NT2/D1 (cell line): ENCODE measurements around the gene DEFB113.

Experiments used
- DNase-seq: peaks from one replicate; pipeline ENCODE4 v3.0.0-alpha.2; 2011; ENCODE audit warnings: low read depth, low spot score
- H3K27me3 ChIP-seq: 2 replicates; pipeline ENCODE4 v1.6.0; 2011; ENCODE audit warnings: mild to moderate bottlenecking; ENCODE audit not compliant: insufficient read length, insufficient read depth
- H3K36me3 ChIP-seq: 2 replicates; pipeline ENCODE4 v1.6.1; 2011; ENCODE audit warnings: mild to moderate bottlenecking, low read length, mixed read lengths; ENCODE audit not compliant: insufficient read depth, insufficient read length
- H3K4me1 ChIP-seq: 2 replicates; pipeline ENCODE4 v1.5.1; 2011; ENCODE audit not compliant: insufficient read depth, insufficient read length
- H3K4me3 ChIP-seq: 2 replicates; pipeline ENCODE4 v1.5.1; 2011; ENCODE audit warnings: low read depth; ENCODE audit not compliant: insufficient read length
- H3K9ac ChIP-seq: 2 replicates; pipeline ENCODE4 v1.6.0; 2011; ENCODE audit warnings: low read depth; ENCODE audit not compliant: insufficient read length
- H3K9me3 ChIP-seq: 2 replicates; pipeline ENCODE4 v1.5.1; 2011; ENCODE audit warnings: mild to moderate bottlenecking, low read length; ENCODE audit not compliant: insufficient read depth
- SUZ12 ChIP-seq: IDR thresholded peaks from 2 replicates; pipeline ENCODE4 v1.6.1; 2011; ENCODE audit not compliant: insufficient read length, insufficient read depth; ENCODE audit errors: extremely low read depth
- YY1 ChIP-seq: IDR thresholded peaks from 2 replicates; pipeline ENCODE4 v1.6.1; 2011; ENCODE audit not compliant: insufficient read length, insufficient read depth
- ZNF274 ChIP-seq: IDR thresholded peaks from 2 replicates; pipeline ENCODE4 v1.6.1; 2011; ENCODE audit warnings: mild to moderate bottlenecking, low read depth, low read length

DEFB113 gene

GRCh38 chr6:49980898-49981297 lies 11.5 kb upstream of the DEFB113 start:
- no peak for TF ChIP-seq YY1

GRCh38 chr6:49979584-49979983 lies 10.2 kb upstream of the DEFB113 start:
- TF ChIP-seq SUZ12: no peak
- TF ChIP-seq YY1: no peak
- TF ChIP-seq ZNF274: no peak
- Histone ChIP-seq H3K4me3 (no peak overlapping the region), H3K27me3 (no peaks in the 10 kb centered on the region), H3K4me1 (no peaks in the 10 kb centered on the region), H3K9ac (no peak overlapping the region), H3K9me3 (0 out of 2 replicates have a peak, but pooled peaks cover 5% of the 10 kb centered on the region), H3K36me3 (no peaks in the 10 kb centered on the region)
- DNase-seq: no peak

More at GRCh38 chr6:49980898-49981297, 11.5 kb upstream of the DEFB113 start:
- Histone ChIP-seq H3K9me3 (0 out of 2 replicates have a peak, but pooled peaks cover 5% of the 10 kb centered on the region), H3K4me3 (no peak overlapping the region), H3K36me3 (no peaks in the 10 kb centered on the region), H3K9ac (no peak overlapping the region), H3K4me1 (no peaks in the 10 kb centered on the region), H3K27me3 (no peaks in the 10 kb centered on the region)
- no peak for DNase-seq

DNA sequence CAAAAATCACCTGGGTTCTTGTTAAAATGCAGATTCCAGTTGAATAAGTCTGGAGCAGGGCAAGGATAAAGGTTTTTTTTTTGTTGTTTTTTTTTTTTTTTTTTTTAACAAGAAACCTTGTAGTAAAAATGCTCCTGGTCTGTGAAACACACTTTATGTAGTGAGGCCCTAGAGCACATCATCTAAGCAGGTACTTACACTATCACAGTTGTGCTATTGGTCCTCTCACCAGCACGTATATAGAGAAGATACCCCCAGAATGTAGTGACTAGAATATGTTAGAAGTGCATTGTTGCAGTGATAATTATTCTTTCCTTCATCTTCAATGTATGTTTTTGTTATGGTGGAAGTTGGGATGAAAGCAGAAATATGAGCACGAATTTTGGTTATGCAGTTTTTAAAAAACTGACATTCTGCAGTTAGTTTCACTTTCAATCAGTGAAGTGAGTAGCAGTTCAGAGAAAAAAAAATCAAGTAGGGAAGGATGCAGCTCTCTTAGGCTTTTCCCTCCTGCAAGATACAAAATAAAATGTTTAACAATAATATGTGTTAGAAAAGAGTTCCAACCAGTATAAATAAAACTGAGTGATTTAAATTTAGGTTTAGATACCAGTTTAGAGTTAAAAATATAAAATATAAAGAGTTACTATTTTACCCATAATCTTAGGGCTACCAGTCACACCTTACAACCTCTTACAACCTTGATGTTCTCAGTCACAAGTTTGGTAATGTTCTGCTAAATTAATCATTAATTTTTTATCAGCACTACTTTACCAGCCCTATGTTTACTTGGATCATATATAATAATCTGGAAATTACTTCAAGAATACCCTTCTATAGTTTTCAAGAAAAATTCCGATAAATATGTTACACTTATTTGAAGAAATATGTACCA lies 9.2 kb upstream of the DEFB113 start:
- Histone ChIP-seq H3K9me3 (0 out of 2 replicates have a peak, but pooled peaks cover 5% of the 10 kb centered on the region), H3K4me3 (no peak overlapping the region), H3K9ac (no peak overlapping the region), H3K27me3 (no peaks in the 10 kb centered on the region), H3K36me3 (no peaks in the 10 kb centered on the region), H3K4me1 (no peaks in the 10 kb centered on the region)
- DNase-seq: no peak
- TF ChIP-seq YY1 (no peak), SUZ12 (no peak), ZNF274 (no peak)

DNA sequence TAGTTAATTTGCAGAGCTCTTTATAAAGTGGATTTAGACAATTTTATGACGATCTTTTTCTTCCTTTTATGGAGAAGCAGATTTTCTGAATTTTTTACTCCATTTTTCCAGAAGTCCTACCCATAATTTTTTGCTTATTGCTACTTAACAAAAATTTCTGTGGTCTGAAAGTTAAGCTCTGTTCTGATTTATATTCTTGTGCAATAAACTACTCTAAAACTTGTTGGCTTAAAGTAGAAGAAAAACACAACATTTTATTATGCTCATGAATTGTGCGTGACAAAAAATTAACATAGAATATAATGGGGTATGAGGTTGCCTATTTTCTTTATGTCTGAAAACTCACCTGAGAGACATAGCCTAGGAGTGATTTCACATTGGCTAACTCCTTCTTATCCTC lies 2.6 kb downstream of the DEFB113 start:
- Histone ChIP-seq H3K4me3 (no peak overlapping the region), H3K9me3 (no peaks in the 10 kb centered on the region), H3K4me1 (no peaks in the 10 kb centered on the region), H3K36me3 (no peaks in the 10 kb centered on the region), H3K27me3 (no peaks in the 10 kb centered on the region), H3K9ac (no peak overlapping the region)
- DNase-seq: no peak
- TF ChIP-seq SUZ12: no peak
- TF ChIP-seq ZNF274: no peak
- no peak for TF ChIP-seq YY1

DNA sequence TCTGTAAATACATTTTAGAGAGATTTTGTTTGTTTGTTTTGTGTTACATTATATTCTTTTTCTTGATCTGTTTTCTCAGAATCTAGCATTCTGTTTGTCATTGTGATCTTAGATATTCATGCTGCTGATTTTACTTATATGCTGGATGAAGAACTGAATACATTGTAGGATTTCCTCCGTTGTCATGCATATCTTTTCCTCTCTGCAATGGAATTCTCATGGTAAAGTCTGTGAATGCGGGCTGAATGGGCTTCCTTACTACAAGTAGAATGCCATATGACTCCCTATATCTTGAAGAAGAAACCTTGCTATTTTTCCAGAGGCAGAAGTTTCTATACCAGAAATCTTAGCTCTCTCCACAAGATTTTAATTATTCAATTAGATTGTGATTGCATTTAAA lies 3.1 kb downstream of the DEFB113 start:
- no peaks in the 10 kb centered on the region for H3K27me3 ChIP-seq
- no peaks in the 10 kb centered on the region for H3K9me3 ChIP-seq
- DNase-seq: peak; percentile 25
- TF ChIP-seq YY1: no peak
- no peak for TF ChIP-seq SUZ12
- TF ChIP-seq ZNF274: no peak
- H3K4me1 ChIP-seq: no peaks in the 10 kb centered on the region
- no peak overlapping the region for H3K4me3 ChIP-seq
- H3K36me3 ChIP-seq: no peaks in the 10 kb centered on the region
- H3K9ac ChIP-seq: no peak overlapping the region

DNA sequence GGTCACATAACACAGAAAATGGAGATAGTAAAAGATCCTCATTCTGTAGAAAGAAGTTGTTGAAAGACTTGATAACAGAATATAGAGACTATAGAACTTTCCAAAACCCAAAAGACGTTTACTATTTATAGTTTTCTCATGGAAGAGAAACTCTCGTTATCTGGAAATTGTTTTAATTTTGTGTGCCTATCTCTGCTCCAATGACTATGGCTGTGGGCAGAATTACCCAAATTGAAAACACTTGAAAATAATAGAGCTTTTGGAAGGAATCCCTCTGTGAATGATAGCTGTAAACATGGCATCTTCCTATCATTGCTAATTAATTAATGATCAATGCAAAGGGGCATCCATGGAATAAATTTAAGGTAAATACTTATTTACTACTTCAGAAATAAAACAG lies 5.4 kb downstream of the DEFB113 start, which contains the start of gene DEFB114:
Gene DEFB114, minus strand, starts transcription at position 101 of the 400 bp plus-strand sequence. Its CDS starts 59 bp downstream, at position 42.
- H3K4me3 ChIP-seq: no peak within 1 kb of the TSS
- no peak for DNase-seq
- H3K36me3 ChIP-seq: no peaks in the 10 kb centered on the region
- H3K9me3 ChIP-seq: no peaks in the 10 kb centered on the region
- H3K4me1 ChIP-seq: no peaks in the 10 kb centered on the region
- TF ChIP-seq YY1: no peak
- TF ChIP-seq SUZ12: no peak
- H3K9ac ChIP-seq: no peak within 1 kb of the TSS
- no peaks in the 10 kb centered on the region for H3K27me3 ChIP-seq

DNA sequence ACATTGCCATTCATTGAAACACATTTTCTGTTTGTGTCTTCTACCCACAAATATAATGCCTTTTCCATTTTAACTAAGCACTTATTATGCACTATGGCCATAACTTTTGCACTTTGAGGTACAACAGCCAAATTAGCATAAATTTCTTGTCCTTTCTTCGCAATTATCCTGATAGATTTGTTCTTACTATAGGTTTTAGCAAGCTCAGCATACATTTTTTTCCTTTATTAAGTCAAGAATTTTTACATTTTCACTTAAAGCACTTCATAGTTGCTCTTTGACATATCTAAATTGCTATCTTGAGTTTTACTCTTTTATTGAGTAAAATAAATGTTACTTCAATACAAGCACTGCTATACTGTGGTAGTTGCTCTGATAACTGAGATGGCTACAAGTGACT lies 11.2 kb downstream of the DEFB113 start:
- no peak overlapping the region for H3K4me3 ChIP-seq
- H3K4me1 ChIP-seq: no peaks in the 10 kb centered on the region
- DNase-seq: no peak
- no peaks in the 10 kb centered on the region for H3K9me3 ChIP-seq
- TF ChIP-seq YY1 (no peak), ZNF274 (no peak), SUZ12 (no peak)
- no peak overlapping the region for H3K9ac ChIP-seq
- no peaks in the 10 kb centered on the region for H3K27me3 ChIP-seq
- H3K36me3 ChIP-seq: no peaks in the 10 kb centered on the region
